K562 (cell line): ENCODE results near the gene GFOD1. TPM values are rescaled to one million over a fixed set of nuclear protein-coding genes. Genes with fewer than 3 reads are reported as not detected.
A peak's percentile ranks its signal among the peaks of the same experiment; 100 is the strongest.

Experiments used
- ATAC-seq: fragments of 200-7000 bp; cut with Tn5 transposase; 3 replicates; pipeline ENCODE4 v1.9.1; 2020; ENCODE audit warnings: moderate library complexity
- BruUV-seq: library from RNA; stranded (reverse); fragments of 400-500 nt; replicated peaks from 2 replicates; lab custom pipeline; 2021; lab: Mats Ljungman, UMichigan
- CTCF ChIA-PET: fragments of 300-600 bp; formaldehyde crosslinking; extraction: SDS; loops from one replicate; lab custom pipeline; 2021; ENCODE audit warnings: low intra/inter-chr PET ratio; lab: Yijun Ruan, JAX
- POLR2A ChIA-PET: fragments of 300-600, 350-650 bp; sonication (Branson Sonifier 250); formaldehyde crosslinking; extraction: SDS; loops from one replicate; lab custom pipeline; 2021; ENCODE audit warnings: antibody characterized with exemption, inconsistent platforms; lab: Yijun Ruan, JAX
- DNase-seq, 4 experiments: peaks; one replicate each; pipeline versions ENCODE4 v3.0.0 to v3.0.0-alpha.2; 2011 to 2018; ENCODE audit warnings: low spot score in 3 of 4, mixed read lengths in 3 of 4; ENCODE audit errors: extremely low read depth in 1 of 4
- FAIRE-seq: peaks from 2 replicates; lab custom pipeline; 2011; peaks lifted over from hg19 to GRCh38; lab: Jason Lieb, UNC
- H2AFZ ChIP-seq: 2 replicates; pipeline ENCODE4 v1.6.0; 2011; ENCODE audit warnings: low read depth, low read length, control low read depth, inconsistent platforms
- H3K27ac ChIP-seq: fragments of 200-600 bp; 3 replicates; pipeline ENCODE4 v1.8.0; 2011; ENCODE audit warnings: low read depth, mild to moderate bottlenecking, control low read depth, inconsistent platforms, low read length, moderate library complexity, mixed read lengths; ENCODE audit errors: extremely low read depth
- H3K27me3 ChIP-seq, 2 experiments: fragments of 300-600 bp in 1 of 2; 2 replicates in 1 of 2; 3 replicates in 1 of 2; pipeline versions ENCODE4 v1.6.0 to v1.8.0; 2011; ENCODE audit warnings: inconsistent platforms in 2 of 2, low read length in 2 of 2, mild to moderate bottlenecking in 1 of 2, mixed read lengths in 1 of 2, moderate library complexity in 1 of 2; ENCODE audit not compliant: control insufficient read depth in 2 of 2, insufficient read depth in 2 of 2
- H3K36me3 ChIP-seq: fragments of 300-600 bp; 3 replicates; pipeline ENCODE4 v1.8.0; 2011; ENCODE audit warnings: mild to moderate bottlenecking, low read length, inconsistent platforms; ENCODE audit not compliant: control insufficient read depth, insufficient read depth
- H3K4me1 ChIP-seq, 2 experiments: fragments of 200-600 bp in 1 of 2; replicated peaks in 1 of 2; 2 replicates in 1 of 2; 3 replicates in 1 of 2; pipeline versions ENCODE4 v1.5.1 to v1.8.0; 2011; ENCODE audit warnings: inconsistent platforms in 2 of 2, low read length in 2 of 2, mild to moderate bottlenecking in 1 of 2, mixed read lengths in 1 of 2, moderate library complexity in 1 of 2; ENCODE audit not compliant: control insufficient read depth in 2 of 2, insufficient read depth in 2 of 2
- H3K4me2 ChIP-seq: 2 replicates; pipeline ENCODE4 v1.6.1; 2011; ENCODE audit warnings: low read length, control low read depth, inconsistent platforms, mixed read lengths; ENCODE audit not compliant: insufficient read depth
- H3K4me3 ChIP-seq: fragments of 200-600 bp; sonication (generic), shearing (Covaris generic); 2 replicates; pipeline ENCODE4 v1.5.1; 2016; ENCODE audit warnings: control low read depth, inconsistent platforms
- H3K79me2 ChIP-seq: fragments of 200-600 bp; 3 replicates; pipeline ENCODE4 v1.8.0; 2011; ENCODE audit warnings: low read length, inconsistent platforms; ENCODE audit not compliant: control insufficient read depth, insufficient read depth
- H3K9ac ChIP-seq, 2 experiments: 2 replicates each; pipeline versions ENCODE4 v1.6.0 to v1.6.1; 2011; ENCODE audit warnings: low read depth in 2 of 2, low read length in 2 of 2, control low read depth in 1 of 2, inconsistent platforms in 1 of 2, mild to moderate bottlenecking in 1 of 2, mixed read lengths in 1 of 2; ENCODE audit not compliant: insufficient read depth in 1 of 2
- H3K9me1 ChIP-seq: one replicate; pipeline ENCODE4 v1.6.0; 2011; ENCODE audit warnings: inconsistent platforms, mild to moderate bottlenecking, low read length, moderate library complexity; ENCODE audit not compliant: control insufficient read depth, insufficient read depth
- H3K9me3 ChIP-seq: replicated peaks from 2 replicates; pipeline ENCODE4 v1.5.1; 2011; ENCODE audit warnings: low read depth, low read length, inconsistent platforms; ENCODE audit not compliant: control insufficient read depth, insufficient read depth
- H4K20me1 ChIP-seq: replicated peaks from 2 replicates; pipeline ENCODE4 v1.6.1; 2011; ENCODE audit warnings: low read length, inconsistent platforms, mixed read lengths; ENCODE audit not compliant: control insufficient read depth, insufficient read depth
- BCOR ChIP-seq: fragments of 450-650 bp; IDR thresholded peaks from 2 replicates; pipeline ENCODE4 v1.6.1; 2016
- DIDO1 ChIP-seq: fragments of 450-650 bp; IDR thresholded peaks from 2 replicates; pipeline ENCODE4 v1.6.1; 2016; ENCODE audit warnings: low read depth, missing biosample characterization, missing genetic modification characterization
- EGR1 ChIP-seq: fragments of 450-650 bp; conservative IDR thresholded peaks from 2 replicates; pipeline ENCODE4 v1.6.1; 2017; ENCODE audit warnings: mild to moderate bottlenecking
- NR2C2 ChIP-seq, 2 experiments: fragments of 200-800 bp in 1 of 2; sonication (Bioruptor generic) in 1 of 2; sonication (generic) in 1 of 2; formaldehyde crosslinking in 1 of 2; IDR thresholded peaks; 2 replicates each; pipeline versions ENCODE4 v1.6.1 to v1.8.0; 2016 to 2022; ENCODE audit warnings: mild to moderate bottlenecking in 1 of 2, missing compliant biosample characterization in 1 of 2, missing genetic modification characterization in 1 of 2, missing genetic modification reagents in 1 of 2
- SMARCA5 ChIP-seq: fragments of 450-650 bp; IDR thresholded peaks from 2 replicates; pipeline ENCODE4 v1.6.1; 2016
- TBL1XR1 ChIP-seq, 2 experiments: IDR thresholded peaks; 2 replicates each; pipeline ENCODE4 v1.6.1; 2012; ENCODE audit warnings: improper control_type of control experiment in 2 of 2, low read length in 2 of 2, mild to moderate bottlenecking in 1 of 2
- WGBS: fragments of 100-300 bp; shearing (Covaris generic); methylation state at CpG from one replicate; pipeline ENCODE4 v1.1.6; 2016; ENCODE audit warnings: low coverage, mixed read lengths; ENCODE audit not compliant: insufficient coverage; ENCODE audit errors: missing lambda C conversion rate; 5-methylcytosine and 5-hydroxymethylcytosine counted together
- in situ Hi-C: fragments of 300-500 bp; cut with MboI; formaldehyde crosslinking; loops from 4 replicates; pipeline ENCODE4 v1.15.0; 2018; ENCODE audit warnings: inconsistent platforms, mixed read lengths
- intact Hi-C: fragments of 100-400 bp; cut with micrococcal nuclease; formaldehyde crosslinking; loops from 2 replicates; pipeline ENCODE4 v1.14.2; 2022
- polyA plus RNA-seq, 8 experiments: library from polyadenylated mRNA; depleted of rRNA in 4 of 8; stranded (reverse) in 5 of 8; unstranded in 3 of 8; fragments of >200 nt; fragmentation: Nextera tagmentation in 2 of 8; fragmentation: Illumina TruSeq in 1 of 8; extraction: Ambion mirVana in 2 of 8; extraction: Trizol in 1 of 8; gene quantifications; 2 replicates each; pipeline versions ENCODE4 v1.2.1 to v1.2.3, GENCODE V29; 2011 to 2014; ENCODE audit warnings: inconsistent platforms in 1 of 8, missing spikeins in 1 of 8
- total RNA-seq, 7 experiments: library from RNA; depleted of rRNA in 6 of 7; stranded (reverse); fragments of >200 nt in 6 of 7; fragmentation: Illumina TruSeq in 2 of 7; extraction: Trizol in 2 of 7; gene quantifications; 2 replicates each; pipeline versions ENCODE4 v1.2.1 to v1.2.3, GENCODE V29; 2011 to 2021; ENCODE audit warnings: low replicate concordance in 1 of 7

GFOD1 gene
- total and polyA plus RNA-seq, 9 of the 15 experiments (the other 6 are each of a cell fraction or from before 2014, with no cell fraction given): 3.8 to 12.0 (median 8.2) TPM

GRCh38 chr6:13467216-13467600, 20.2 kb downstream of the GFOD1 start (continued):
- TF ChIP-seq NR2C2 (CRISPR knock-in tag; IDR thresholded peaks at IDR 0.05): no peak
- 0 out of 2 replicates have a peak, but pooled peaks have one; percentile 27 for TF ChIP-seq NR2C2 (tag; IDR thresholded peaks at IDR 0.05)
- no peak for TF ChIP-seq TBL1XR1 (IDR thresholded peaks at IDR 0.05; ENCODE audit: low read length in 2 of 2)
- no peak for TF ChIP-seq SMARCA5

- no peak for TF ChIP-seq DIDO1 (tag)
- TF ChIP-seq NR2C2 (CRISPR knock-in tag; IDR thresholded peaks at IDR 0.05): no peak
- 0 out of 2 replicates have a peak, but pooled peaks have one; percentile 4 for TF ChIP-seq NR2C2 (tag; IDR thresholded peaks at IDR 0.05)
- peak; percentile 64 for TF ChIP-seq EGR1
- no peak for TF ChIP-seq BCOR
- intact Hi-C loops (no loop called here), in situ Hi-C loops (no loop called here)
- Histone ChIP-seq H2AFZ (no peak overlapping the region), H3K79me2 (no peaks in the 10 kb centered on the region), H3K4me2 (0 out of 2 replicates have a peak overlapping the region, but pooled peaks have one; percentile 2), H3K9me3 (no peaks in the 10 kb centered on the region), H4K20me1 (0 out of 2 replicates have a peak, but pooled peaks cover 3% of the 10 kb centered on the region), H3K36me3 (no peaks in the 10 kb centered on the region; the same call in 2 of the 3 replicates), H3K4me1 (peaks cover 0 to 2% of the 10 kb centered on the region in 2 experiments; a peak in 1 of 5 replicates), H3K9ac (no peak overlapping the region), H3K27ac (no peak overlapping the region), H3K9me1 (no peaks in the 10 kb centered on the region), H3K4me3 (no peak overlapping the region), H3K27me3 (no peaks in the 10 kb centered on the region)
- FAIRE-seq: no peak
- CTCF ChIA-PET: no interaction called here
- POLR2A ChIA-PET: interaction anchor here (1.3 kb wide), 1 partner anchor 10 kb away, joined by 4 read pairs; no protein-coding TSS in a partner anchor
- no TSS peak for BruUV-seq
- WGBS: 40% methylated on average over 6 of the region's 6 CpGs
- DNase-seq: peak in 1 of 4 experiments; percentile 8
- no peak for ATAC-seq
Observed at GRCh38 chr6:13466304-13467215, 20.8 kb downstream of the GFOD1 start.
